Measurements from ENCODE around the gene SNX30.
A peak's percentile ranks its signal among the peaks of the same experiment; 100 is the strongest.

SNX30 gene

GRCh38 chr9:112754578-112754977 lies 4.0 kb downstream of the SNX30 start:
- Histone ChIP-seq H3K4me3 (ENCODE audit: low read depth, low read length) (no peak overlapping the region), H3K9me3 (ENCODE audit: control insufficient read depth, low read length) (no peaks in the 10 kb centered on the region), H3K79me2 (peaks cover 19% of the 10 kb centered on the region), H3K4me1 (no peaks in the 10 kb centered on the region), H3K9ac (no peak overlapping the region), H3K4me2 (ENCODE audit: low read length) (no peak overlapping the region), H3K36me3 (ENCODE audit: control insufficient read depth, insufficient read depth, low read length) (no peaks in the 10 kb centered on the region), H2AFZ (no peak overlapping the region), H3K27me3 (ENCODE audit: control insufficient read depth, insufficient read depth, low read length) (no peaks in the 10 kb centered on the region), H3K27ac (no peak overlapping the region)
- TF ChIP-seq CTCF (IDR thresholded peaks at IDR 0.05) = no peak

DNA sequence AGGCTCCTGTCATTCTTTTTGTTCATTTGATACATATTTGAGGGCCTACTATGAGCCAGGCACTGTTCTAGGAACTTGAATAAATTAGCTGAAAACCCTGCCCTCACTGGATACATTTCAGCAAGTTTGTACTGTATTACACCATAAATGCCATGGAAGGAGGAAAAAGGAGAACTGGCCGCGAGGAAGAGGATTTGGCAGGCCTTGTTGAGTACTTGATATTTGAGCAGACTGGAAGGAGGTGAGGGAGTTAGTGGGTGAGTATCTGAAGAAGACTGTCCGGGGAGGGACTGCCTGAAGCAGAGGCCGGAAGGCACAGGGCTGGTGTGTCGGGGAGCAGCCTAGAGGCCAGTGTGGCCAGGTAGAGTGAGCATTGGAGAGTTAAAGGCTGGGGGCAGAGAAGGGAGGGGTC lies 4.5 kb downstream of the SNX30 start:
- no peak overlapping the region for H3K9ac ChIP-seq
- no peaks in the 10 kb centered on the region for H3K27me3 ChIP-seq (ENCODE audit: control insufficient read depth, insufficient read depth, low read length)
- no peak overlapping the region for H3K27ac ChIP-seq
- H3K79me2 ChIP-seq = peaks cover 23% of the 10 kb centered on the region
- no peak overlapping the region for H3K4me3 ChIP-seq (ENCODE audit: low read depth, low read length)
- no peaks in the 10 kb centered on the region for H3K36me3 ChIP-seq (ENCODE audit: control insufficient read depth, insufficient read depth, low read length)
- no peaks in the 10 kb centered on the region for H3K4me1 ChIP-seq
- H2AFZ ChIP-seq = peak overlapping the region; percentile 17
- no peak overlapping the region for H3K4me2 ChIP-seq (ENCODE audit: low read length)
- no peak for TF ChIP-seq CTCF (IDR thresholded peaks at IDR 0.05)
- H3K9me3 ChIP-seq (ENCODE audit: control insufficient read depth, low read length) = no peaks in the 10 kb centered on the region

DNA sequence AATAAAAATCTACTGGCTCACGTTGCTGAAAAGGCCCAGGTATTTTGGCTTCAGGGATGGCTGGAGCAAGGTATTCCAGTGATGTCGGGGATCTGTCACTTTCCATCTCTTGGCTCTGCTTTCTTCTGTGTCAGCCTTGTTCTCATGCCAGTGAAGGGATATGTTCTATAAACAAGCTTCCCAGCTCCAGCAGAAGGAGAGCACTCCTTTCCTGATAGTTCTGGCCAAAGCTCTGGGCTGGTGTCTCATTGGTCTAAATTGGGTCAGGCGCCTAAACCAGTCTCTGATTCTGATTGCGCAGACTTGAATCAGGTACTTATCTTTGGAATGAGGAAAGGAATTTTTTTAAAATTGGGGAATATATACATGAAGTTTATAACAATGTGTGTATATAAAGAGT lies 5.1 kb downstream of the SNX30 start:
- H3K79me2 ChIP-seq = peaks cover 27% of the 10 kb centered on the region
- H3K9me3 ChIP-seq (ENCODE audit: control insufficient read depth, low read length) = no peaks in the 10 kb centered on the region
- no peaks in the 10 kb centered on the region for H3K27me3 ChIP-seq (ENCODE audit: control insufficient read depth, insufficient read depth, low read length)
- H2AFZ ChIP-seq = no peak overlapping the region
- no peak overlapping the region for H3K4me2 ChIP-seq (ENCODE audit: low read length)
- no peak overlapping the region for H3K9ac ChIP-seq
- H3K4me1 ChIP-seq = no peaks in the 10 kb centered on the region
- no peaks in the 10 kb centered on the region for H3K36me3 ChIP-seq (ENCODE audit: control insufficient read depth, insufficient read depth, low read length)
- no peak for TF ChIP-seq CTCF (IDR thresholded peaks at IDR 0.05)
- no peak overlapping the region for H3K4me3 ChIP-seq (ENCODE audit: low read depth, low read length)
- H3K27ac ChIP-seq = no peak overlapping the region

- H3K27ac ChIP-seq = no peak overlapping the region
- no peak overlapping the region for H3K4me2 ChIP-seq (ENCODE audit: low read length)
- H3K9me3 ChIP-seq (ENCODE audit: control insufficient read depth, low read length) = no peaks in the 10 kb centered on the region
- H3K27me3 ChIP-seq (ENCODE audit: control insufficient read depth, insufficient read depth, low read length) = no peaks in the 10 kb centered on the region
- H3K9ac ChIP-seq = no peak overlapping the region
- no peak for TF ChIP-seq CTCF (IDR thresholded peaks at IDR 0.05)
- H3K4me1 ChIP-seq = no peaks in the 10 kb centered on the region
- H3K79me2 ChIP-seq = peaks cover 30% of the 10 kb centered on the region
- no peaks in the 10 kb centered on the region for H3K36me3 ChIP-seq (ENCODE audit: control insufficient read depth, insufficient read depth, low read length)
- H3K4me3 ChIP-seq (ENCODE audit: low read depth, low read length) = no peak overlapping the region
- no peak overlapping the region for H2AFZ ChIP-seq
Measured at GRCh38 chr9:112757282-112757883, 6.8 kb downstream of the SNX30 start.

- no peaks in the 10 kb centered on the region for H3K27me3 ChIP-seq (ENCODE audit: control insufficient read depth, insufficient read depth, low read length)
- H3K9ac ChIP-seq = no peak overlapping the region
- H3K79me2 ChIP-seq = peaks cover 30% of the 10 kb centered on the region
- no peak overlapping the region for H3K27ac ChIP-seq
- H2AFZ ChIP-seq = no peak overlapping the region
- no peak overlapping the region for H3K4me3 ChIP-seq (ENCODE audit: low read depth, low read length)
- H3K9me3 ChIP-seq (ENCODE audit: control insufficient read depth, low read length) = no peaks in the 10 kb centered on the region
- TF ChIP-seq CTCF (IDR thresholded peaks at IDR 0.05) = no peak
- no peak overlapping the region for H3K4me2 ChIP-seq (ENCODE audit: low read length)
- no peaks in the 10 kb centered on the region for H3K4me1 ChIP-seq
- H3K36me3 ChIP-seq (ENCODE audit: control insufficient read depth, insufficient read depth, low read length) = no peaks in the 10 kb centered on the region
Measured at GRCh38 chr9:112757940-112758339, 7.4 kb downstream of the SNX30 start.
